IMR-90 (cell line): ENCODE results near the gene MYH9. TPM values are rescaled to one million over a fixed set of nuclear protein-coding genes. Genes with fewer than 3 reads are reported as not detected.

Experiments used
- ATAC-seq: fragments of 200-7000 bp; cut with Tn5 transposase; 2 replicates; pipeline ENCODE4 v1.9.1; 2020; ENCODE audit warnings: low read depth, mild to moderate bottlenecking, moderate library complexity
- BruUV-seq: library from RNA; stranded (reverse); fragments of 400-500 nt; replicated peaks from 2 replicates; lab custom pipeline; 2021; lab: Mats Ljungman, UMichigan
- CTCF ChIA-PET: fragments of 300-600 bp; formaldehyde crosslinking; extraction: SDS; loops from one replicate; lab custom pipeline; 2021; ENCODE audit warnings: antibody characterized with exemption; lab: Yijun Ruan, JAX
- POLR2A ChIA-PET: fragments of 300-600 bp; sonication (Branson Sonifier 250); formaldehyde crosslinking; loops from one replicate; lab custom pipeline; 2022; ENCODE audit warnings: antibody characterized with exemption; ENCODE audit not compliant: unreplicated experiment; lab: Charles Lee
- DNase-seq: peaks from one replicate; pipeline ENCODE4 v3.0.0; 2013
- H2AFZ ChIP-seq: replicated peaks from 2 replicates; pipeline ENCODE3; 2013; ENCODE audit warnings: low read length, mild to moderate bottlenecking; ENCODE audit not compliant: poor library complexity
- H2AK5ac ChIP-seq: 2 replicates; pipeline ENCODE4 v1.6.1; 2013; ENCODE audit warnings: low read depth, low read length, inconsistent platforms
- H2AK9ac ChIP-seq: replicated peaks from 2 replicates; pipeline ENCODE3; 2013; ENCODE audit warnings: mild to moderate bottlenecking, low read depth, low read length, moderate library complexity; ENCODE audit not compliant: poor library complexity
- H2BK120ac ChIP-seq: 2 replicates; pipeline ENCODE4 v1.6.1; 2013; ENCODE audit warnings: low read depth, low read length, inconsistent platforms
- H2BK15ac ChIP-seq: 3 replicates; pipeline ENCODE4 v1.6.1; 2013; ENCODE audit warnings: low read depth, low read length, inconsistent platforms
- H2BK20ac ChIP-seq: 2 replicates; pipeline ENCODE4 v1.6.1; 2013; ENCODE audit warnings: low read depth, mild to moderate bottlenecking, inconsistent platforms, low read length, moderate library complexity
- H2BK5ac ChIP-seq: 2 replicates; pipeline ENCODE4 v1.6.1; 2013; ENCODE audit warnings: mild to moderate bottlenecking, low read depth, low read length, inconsistent platforms; ENCODE audit not compliant: poor library complexity, severe bottlenecking
- H3K14ac ChIP-seq: replicated peaks from 2 replicates; pipeline ENCODE4 v1.6.1; 2013; ENCODE audit warnings: low read depth, low read length, inconsistent platforms
- H3K18ac ChIP-seq: 2 replicates; pipeline ENCODE4 v1.6.1; 2013; ENCODE audit warnings: low read depth, low read length, control low read depth
- H3K23ac ChIP-seq: 2 replicates; pipeline ENCODE4 v1.6.1; 2013; ENCODE audit warnings: low read depth, low read length, inconsistent platforms
- H3K27ac ChIP-seq: 2 replicates; pipeline ENCODE4 v1.5.1; 2013; ENCODE audit warnings: mild to moderate bottlenecking, control low read depth, low read length; ENCODE audit not compliant: insufficient read depth
- H3K27me3 ChIP-seq: 2 replicates; pipeline ENCODE4 v1.6.1; 2013; ENCODE audit warnings: low read length; ENCODE audit not compliant: control insufficient read depth, insufficient read depth
- H3K36me3 ChIP-seq: 2 replicates; pipeline ENCODE4 v1.6.1; 2013; ENCODE audit warnings: low read length, mixed read lengths; ENCODE audit not compliant: control insufficient read depth, insufficient read depth
- H3K4ac ChIP-seq: 2 replicates; pipeline ENCODE4 v1.6.1; 2013; ENCODE audit warnings: low read depth, low read length, inconsistent platforms
- H3K4me1 ChIP-seq: 2 replicates; pipeline ENCODE4 v1.6.1; 2013; ENCODE audit warnings: low read length, mixed read lengths; ENCODE audit not compliant: control insufficient read depth, insufficient read depth
- H3K4me2 ChIP-seq: 2 replicates; pipeline ENCODE4 v1.6.1; 2013; ENCODE audit warnings: low read depth, mild to moderate bottlenecking, control low read depth, low read length, moderate library complexity
- H3K4me3 ChIP-seq: 2 replicates; pipeline ENCODE4 v1.5.1; 2013; ENCODE audit warnings: low read depth, mild to moderate bottlenecking, control low read depth, low read length, moderate library complexity; ENCODE audit not compliant: insufficient read depth
- H3K56ac ChIP-seq: 2 replicates; pipeline ENCODE4 v1.6.1; 2013; ENCODE audit warnings: low read length, inconsistent platforms; ENCODE audit not compliant: insufficient read depth; ENCODE audit errors: extremely low read depth
- H3K79me1 ChIP-seq, 2 experiments: 2 replicates each; pipeline ENCODE4 v1.6.1; 2013; ENCODE audit warnings: low read length in 2 of 2, inconsistent platforms in 1 of 2, low read depth in 1 of 2
- H3K9ac ChIP-seq: 2 replicates; pipeline ENCODE4 v1.6.1; 2013; ENCODE audit warnings: low read depth, low read length, control low read depth
- H3K9me1 ChIP-seq: 2 replicates; pipeline ENCODE4 v1.6.1; 2013; ENCODE audit warnings: low read length, inconsistent platforms; ENCODE audit not compliant: insufficient read depth
- H3K9me3 ChIP-seq: 2 replicates; pipeline ENCODE4 v1.6.1; 2013; ENCODE audit warnings: low read length; ENCODE audit not compliant: control insufficient read depth, insufficient read depth
- H4K20me1 ChIP-seq: 2 replicates; pipeline ENCODE4 v1.6.1; 2013; ENCODE audit warnings: low read length, inconsistent platforms; ENCODE audit not compliant: insufficient read depth
- H4K5ac ChIP-seq: 2 replicates; pipeline ENCODE4 v1.6.1; 2013; ENCODE audit warnings: mild to moderate bottlenecking, low read depth, low read length, control low read depth
- H4K8ac ChIP-seq, 2 experiments: 2 replicates each; pipeline ENCODE4 v1.6.1; 2013; ENCODE audit warnings: low read depth in 2 of 2, low read length in 2 of 2, control low read depth in 1 of 2, inconsistent platforms in 1 of 2
- H4K91ac ChIP-seq: 2 replicates; pipeline ENCODE4 v1.6.1; 2013; ENCODE audit warnings: low read depth, low read length, inconsistent platforms; ENCODE audit not compliant: insufficient read depth
- FOS ChIP-seq: fragments of 150-350 bp; IDR thresholded peaks from 2 replicates; pipeline ENCODE4 v1.6.1; 2016; ENCODE audit warnings: low read depth, low read length
- NFE2L2 ChIP-seq: fragments of 150-350 bp; IDR thresholded peaks from 2 replicates; pipeline ENCODE4 v1.6.1; 2016; ENCODE audit warnings: low read depth, mild to moderate bottlenecking, low read length
- RCOR1 ChIP-seq: IDR thresholded peaks from 2 replicates; pipeline ENCODE4 v1.6.1; 2012; ENCODE audit warnings: mild to moderate bottlenecking, low read length, improper control_type of control experiment; ENCODE audit not compliant: insufficient replicate concordance
- WGBS, 2 experiments: methylation state at CpG; one replicate each; pipeline versions ENCODE4 v1.1.5 to v1.1.7; 2013; ENCODE audit warnings: missing lambda C conversion rate in 2 of 2; ENCODE audit not compliant: insufficient read length in 1 of 2; ENCODE audit errors: extremely low coverage in 2 of 2; 5-methylcytosine and 5-hydroxymethylcytosine counted together
- dilution Hi-C: fragments of 300-500 bp; cut with HindIII; formaldehyde crosslinking; loops from one replicate; pipeline ENCODE4 v1.14.3; 2018; ENCODE audit warnings: low sequenced_read_pairs; ENCODE audit not compliant: unreplicated experiment
- in situ Hi-C: fragments of 300-500 bp; cut with MboI; formaldehyde crosslinking; loops from 3 replicates; pipeline ENCODE4 v1.14.3; 2019; ENCODE audit warnings: low sequenced_read_pairs, inconsistent platforms, mixed read lengths
- intact Hi-C: fragments of 100-400 bp; cut with micrococcal nuclease; formaldehyde crosslinking; loops from 2 replicates; pipeline ENCODE4 v1.10.0; 2022
- polyA plus RNA-seq, 3 experiments: library from polyadenylated mRNA; depleted of rRNA; stranded (reverse); fragments of >200 nt; gene quantifications; 2 replicates each; pipeline ENCODE4 v1.2.3, GENCODE V29; 2012; ENCODE audit warnings: low replicate concordance in 1 of 3
- total RNA-seq: library from RNA; depleted of rRNA; stranded (reverse); fragments of >200 nt; gene quantifications from 2 replicates; pipeline ENCODE4 v1.2.3, GENCODE V29; 2012

MYH9 gene
- total and polyA plus RNA-seq, 2 of the 4 experiments (the other 2 are of a cell fraction), result 475 to 554 TPM

DNA sequence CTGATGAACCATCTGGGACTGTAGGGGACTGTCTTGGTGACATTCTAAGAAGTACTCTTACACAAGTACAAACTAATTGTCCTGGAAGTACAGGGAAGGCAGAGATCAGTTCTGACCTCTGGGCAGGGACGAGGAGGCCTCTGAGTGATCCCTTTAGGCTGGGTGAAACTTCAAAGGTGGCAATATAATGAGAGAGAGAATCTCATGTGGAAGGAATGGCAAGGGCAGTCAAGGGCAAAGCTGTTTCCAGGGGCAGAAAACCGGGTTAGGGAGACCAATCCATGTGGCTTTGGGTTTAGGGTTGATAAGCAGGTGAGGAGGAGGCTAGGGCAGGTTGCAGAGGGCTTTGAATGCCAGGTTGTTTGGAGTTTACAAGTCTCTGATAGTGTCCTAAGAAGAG is 21.3 kb upstream of the MYH9 start:
- peaks cover 3% of the 10 kb centered on the region; the same call in 1 of the 2 replicates for H3K36me3 ChIP-seq
- ATAC-seq (no peak), DNase-seq (no peak)
- no peak overlapping the region for H2BK120ac ChIP-seq
- no peak overlapping the region for H2BK20ac ChIP-seq
- no peak overlapping the region for H3K14ac ChIP-seq
- POLR2A ChIA-PET, result interaction anchor here (0.5 kb wide), 1 partner anchor 38 kb away, joined by 7 read pairs; no protein-coding TSS in a partner anchor
- no peak overlapping the region for H2AK9ac ChIP-seq
- H3K9me1 ChIP-seq, result peaks cover 3% of the 10 kb centered on the region; the same call in 1 of the 2 replicates
- TF ChIP-seq NFE2L2, result no peak
- no peak for TF ChIP-seq RCOR1
- no peak for TF ChIP-seq FOS
- 83% methylated on average over 1 of the region's 2 CpGs; no CpG with 5 or more reads in 1 of the 2 experiments for WGBS, 2 experiments
- dilution Hi-C loops, result no loop called here
- in situ Hi-C loops, result no loop called here
- H4K8ac ChIP-seq, result no peak overlapping the region
- no TSS peak for BruUV-seq
- H3K23ac ChIP-seq, result no peak overlapping the region
- H3K4ac ChIP-seq, result no peak overlapping the region
- H2BK5ac ChIP-seq, result no peak overlapping the region
- no peak overlapping the region for H4K91ac ChIP-seq
- CTCF ChIA-PET, result no interaction called here
- H3K27ac ChIP-seq, result no peak overlapping the region
- H2AFZ ChIP-seq, result no peak overlapping the region
- H3K56ac ChIP-seq, result no peak overlapping the region
- no peak overlapping the region for H3K4me3 ChIP-seq
- peak overlapping the region; percentile 56; the same call in 1 of the 3 replicates for H2BK15ac ChIP-seq
- no peak overlapping the region for H4K5ac ChIP-seq
- peaks cover 7% of the 10 kb centered on the region for H3K4me1 ChIP-seq
- H4K20me1 ChIP-seq, result no peaks in the 10 kb centered on the region
- intact Hi-C loops, result no loop called here
- peaks cover 0 to 7% of the 10 kb centered on the region in 2 experiments; a peak in 1 of 4 replicates for H3K79me1 ChIP-seq
- H3K9ac ChIP-seq, result no peak overlapping the region
- no peak overlapping the region for H3K18ac ChIP-seq
- no peaks in the 10 kb centered on the region for H3K27me3 ChIP-seq
- H3K9me3 ChIP-seq, result no peaks in the 10 kb centered on the region
- peak overlapping the region; percentile 7; the same call in 1 of the 2 replicates for H2AK5ac ChIP-seq
- H3K4me2 ChIP-seq, result no peak overlapping the region
